Left lobe of liver (tissue), 2 donors: ENCODE data around the gene MTHFR. TPM values are rescaled to one million over a fixed set of nuclear protein-coding genes. Genes with fewer than 3 reads are reported as not detected.

ENCODE experiments used
- ATAC-seq: fragments of 200-7000 bp; cut with Tn5 transposase; one replicate; pipeline ENCODE4 v1.9.1; 2020; ENCODE audit warnings: mild to moderate bottlenecking, moderate library complexity
- DNase-seq: peaks from one replicate; pipeline ENCODE4 v3.0.0-alpha.2; 2020; ENCODE audit warnings: low spot score
- total RNA-seq: library from RNA; stranded (reverse); gene quantifications from one replicate; pipeline ENCODE4 v1.2.1, GENCODE V29; 2021
- donor health status: DM: no; HTN: no; CAD: no; lungs with moderate emphysema.
- donor health status: DM: no; HTN: yes; CAD: no.

MTHFR gene
- total RNA-seq, 1 donor from 2014 or later, result 14.9 TPM

DNA sequence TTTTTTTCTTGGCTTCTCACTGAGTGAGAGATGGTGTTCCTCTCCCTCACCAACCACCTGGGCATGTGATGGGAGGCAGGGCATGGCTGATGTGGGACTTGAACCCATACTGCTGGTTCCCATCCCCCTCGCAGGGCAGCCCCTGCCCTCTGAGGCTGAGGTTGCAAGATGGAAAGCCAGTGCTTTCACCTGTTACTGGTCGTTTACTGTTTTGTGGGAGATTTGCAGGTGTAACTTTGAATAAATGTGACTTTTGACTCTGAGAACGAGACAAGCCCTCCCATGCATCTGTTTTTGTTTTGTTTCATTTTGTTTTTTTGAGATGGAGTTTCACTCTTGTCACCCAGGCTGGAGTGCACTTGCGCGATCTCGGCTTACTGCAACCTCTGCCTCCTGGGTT, 22.2 kb downstream of the MTHFR start:
- no peak for ATAC-seq

DNA sequence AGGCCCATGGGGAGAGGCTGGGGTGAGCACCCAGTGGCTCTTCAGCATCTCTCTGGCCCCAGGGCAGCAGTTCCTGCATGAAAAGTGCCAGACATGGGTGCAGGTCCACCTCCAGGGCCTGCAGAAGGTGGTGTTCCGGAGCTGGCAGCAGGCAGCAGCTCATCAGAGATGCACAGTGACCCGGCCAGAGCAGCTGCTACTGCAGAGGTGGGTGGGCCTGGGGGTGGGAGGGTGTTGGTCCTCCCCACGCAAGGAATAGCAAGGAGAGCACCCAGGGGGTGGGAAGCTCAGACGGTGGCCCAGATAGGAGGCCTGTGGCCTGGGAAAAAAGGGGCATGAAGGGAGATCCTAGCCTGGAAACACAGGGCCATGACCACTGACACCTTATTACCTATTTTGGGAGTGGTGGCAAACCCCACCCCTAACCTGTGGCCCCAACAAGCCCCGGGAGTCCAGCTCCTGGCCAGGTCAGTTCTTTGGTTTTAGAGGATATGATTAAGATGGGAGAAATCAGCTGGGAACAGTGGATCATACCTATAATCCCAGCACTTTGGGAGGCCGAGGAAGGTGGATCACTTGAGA, 23.5 kb downstream of the MTHFR start:
- DNase-seq (no peak), ATAC-seq (no peak)

More for the DNA sequence above, 22.2 kb downstream of the MTHFR start:
- DNase-seq, result no peak

DNA sequence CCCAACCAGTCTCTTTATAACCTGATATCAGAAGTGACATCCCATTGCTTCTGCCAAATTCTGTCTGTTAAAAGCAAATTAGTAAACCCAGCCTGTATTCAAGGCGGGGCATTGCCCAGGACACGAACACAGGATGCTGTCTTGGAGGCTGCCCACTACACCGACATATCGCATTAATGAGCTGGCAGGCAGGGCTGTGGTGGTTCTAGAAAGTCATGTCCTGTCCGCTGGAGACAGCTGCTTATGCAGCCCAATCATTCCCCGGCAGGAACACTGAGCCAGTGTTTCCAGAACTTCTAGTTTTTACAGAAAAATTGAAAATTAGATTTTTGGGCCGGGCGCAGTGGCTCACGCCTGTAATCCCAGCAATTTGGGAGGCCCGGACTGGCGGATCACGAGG, 24.5 kb downstream of the MTHFR start:
- ATAC-seq (no peak), DNase-seq (no peak)

DNA sequence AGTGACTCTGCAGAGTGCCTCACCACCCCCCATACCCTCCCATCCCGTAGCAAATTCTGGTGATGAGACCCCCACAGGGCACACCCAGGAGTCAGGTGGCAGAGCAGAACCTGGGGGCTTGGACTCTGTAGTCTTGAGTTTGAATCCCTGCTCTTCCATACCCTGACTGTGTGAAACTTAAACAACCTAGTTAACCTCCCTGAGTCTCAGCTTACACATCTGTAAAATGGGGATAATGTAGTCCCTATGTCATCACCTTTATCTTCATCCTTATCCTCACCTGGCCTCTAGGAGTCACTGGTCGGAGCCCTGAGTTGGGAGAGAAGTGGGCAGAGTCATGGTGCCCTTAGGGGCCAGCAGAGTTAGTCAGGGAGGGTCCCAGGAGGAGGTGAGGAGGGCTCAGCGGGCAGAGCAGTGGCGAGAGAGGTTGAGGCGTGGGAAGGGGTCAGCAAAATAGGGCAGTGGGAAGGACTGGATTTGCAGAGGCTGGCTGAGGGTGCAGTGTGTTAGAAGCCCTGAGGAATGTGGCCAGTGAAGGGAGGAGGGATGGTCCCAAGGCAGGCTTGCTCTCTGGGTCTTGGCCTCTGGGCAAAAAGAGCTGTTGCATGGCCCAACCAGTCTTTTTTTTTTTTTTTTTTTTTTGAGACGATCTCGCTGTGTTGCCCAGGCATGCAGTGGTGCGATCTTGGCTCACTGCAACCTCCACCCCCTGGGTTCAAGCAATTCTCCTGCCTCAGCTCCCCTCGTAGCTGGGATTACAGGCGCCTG, 25.2 kb downstream of the MTHFR start:
- DNase-seq (no peak), ATAC-seq (no peak)

DNA sequence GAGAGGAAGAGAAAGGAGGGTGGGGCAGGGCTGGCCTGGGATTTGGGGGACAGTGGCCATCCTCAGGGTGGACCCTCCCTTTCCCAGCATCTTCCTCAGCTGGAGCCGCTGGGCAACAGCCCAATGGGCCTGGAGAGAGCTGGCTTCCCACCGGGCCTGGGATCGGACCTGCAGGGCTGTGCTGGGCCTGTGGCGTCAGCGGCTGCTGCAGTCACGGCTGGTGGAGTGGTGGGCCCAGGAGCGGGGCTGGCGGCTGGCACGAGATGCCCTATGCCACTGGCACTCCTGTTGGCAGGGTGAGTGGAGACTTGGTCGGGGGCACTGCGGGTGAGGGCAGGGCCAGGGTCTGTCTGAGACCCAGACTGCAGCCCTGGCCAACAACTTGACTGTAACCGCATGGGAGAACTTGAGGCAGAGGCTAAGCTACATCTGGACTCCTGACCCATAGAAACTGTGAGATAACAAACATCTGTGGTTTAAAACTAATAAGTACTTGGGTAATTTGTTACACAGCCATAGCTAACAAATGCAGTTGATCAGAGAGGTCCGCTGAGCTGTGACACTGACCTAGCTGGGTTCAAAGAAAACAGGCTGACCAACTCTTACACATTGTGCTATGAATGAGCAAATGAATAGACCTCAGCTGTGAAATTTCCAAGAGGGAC, 25.9 kb downstream of the MTHFR start:
- DNase-seq (no peak), ATAC-seq (no peak)

DNA sequence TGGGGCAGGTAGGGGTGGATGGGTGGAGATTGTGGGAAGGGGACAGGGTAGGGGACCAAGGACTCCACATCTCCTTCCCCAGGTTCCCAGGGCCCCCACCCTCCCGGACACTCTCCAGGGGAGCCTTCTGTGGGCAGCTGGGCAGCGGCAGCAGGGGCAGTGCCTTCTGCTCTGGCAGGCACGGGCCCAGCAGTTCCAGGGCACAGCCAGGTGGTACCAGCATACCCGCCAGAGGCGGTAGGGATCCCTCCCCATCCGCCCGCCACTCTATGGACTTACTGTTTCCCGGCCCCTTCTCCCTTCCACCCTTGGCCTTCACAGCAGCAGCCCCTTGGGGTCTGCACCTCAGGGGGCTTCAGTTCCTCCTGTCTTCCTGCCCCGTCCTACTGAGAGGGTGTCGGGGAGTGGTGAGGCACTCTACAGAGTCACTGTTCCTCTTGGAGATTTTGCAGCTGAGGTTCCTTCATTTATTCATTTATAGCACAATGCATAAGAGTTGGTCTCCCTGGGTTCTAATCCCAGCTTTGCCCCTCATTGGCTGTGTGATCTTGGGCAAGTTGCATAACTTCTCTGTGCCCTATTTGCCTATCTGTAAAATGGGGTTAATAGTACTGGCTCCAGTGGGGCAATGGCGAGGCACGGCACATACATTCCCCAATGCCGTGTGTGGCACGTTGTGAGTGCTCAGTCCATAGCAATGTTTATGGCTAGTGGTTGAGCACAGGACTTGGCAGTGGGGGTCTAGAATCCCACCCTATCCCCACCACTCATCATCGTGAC, 26.7 kb downstream of the MTHFR start:
- no peak for ATAC-seq
- no peak for DNase-seq

DNA sequence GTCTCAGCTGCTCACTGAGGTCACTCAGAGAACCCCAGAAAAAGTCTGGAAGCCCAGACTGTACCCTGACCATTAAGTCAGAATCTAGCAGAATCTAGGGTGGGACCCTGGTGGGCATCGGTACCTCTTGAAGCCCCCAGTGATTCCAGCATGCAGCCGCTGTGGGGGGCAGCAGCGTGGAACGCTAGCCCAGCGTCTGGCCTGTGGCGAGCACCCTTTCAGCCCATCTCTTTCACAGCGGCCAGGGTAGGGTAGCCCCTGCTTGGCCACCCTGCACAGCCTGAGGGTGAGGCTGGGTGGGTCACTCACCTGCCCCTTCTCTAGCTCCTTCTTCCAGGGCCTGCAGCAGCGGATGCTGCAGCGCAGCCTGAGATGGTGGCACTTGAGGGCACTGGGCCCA, 27.4 kb downstream of the MTHFR start:
- ATAC-seq (no peak), DNase-seq (no peak)

DNA sequence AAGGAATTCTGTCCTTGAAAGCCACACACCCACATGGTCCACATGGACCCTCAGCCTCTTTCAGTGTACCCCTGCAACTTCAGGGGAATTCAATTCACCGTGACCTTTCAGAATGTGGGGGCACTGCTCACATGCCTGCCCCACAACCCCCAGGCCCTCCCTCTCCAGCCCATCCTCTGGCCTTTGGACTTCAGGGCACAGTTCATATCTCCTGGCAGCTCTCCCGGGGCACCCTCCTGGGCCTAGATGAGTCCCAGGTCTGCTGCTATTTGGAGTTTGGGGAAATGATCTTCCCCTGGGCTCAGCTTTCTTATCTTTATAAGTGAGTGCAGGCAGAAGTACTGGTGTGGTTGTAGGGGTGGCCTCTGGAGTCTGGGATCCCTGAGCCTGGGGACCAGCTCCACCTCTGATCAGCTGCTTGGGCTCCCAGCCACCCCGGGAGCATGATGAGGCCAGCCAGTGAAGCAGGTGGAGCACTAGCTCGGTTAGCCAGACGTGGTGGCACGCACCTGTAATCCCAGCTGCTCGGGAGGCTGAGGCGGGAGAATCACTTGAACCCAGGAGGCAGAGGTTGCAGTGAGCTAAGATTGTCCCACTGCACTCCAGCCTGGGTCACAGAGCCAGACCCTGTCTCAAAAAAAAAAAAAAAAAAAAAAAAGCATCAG, 28.0 kb downstream of the MTHFR start:
- peak; percentile 92 for ATAC-seq
- peak; percentile 82 for DNase-seq

DNA sequence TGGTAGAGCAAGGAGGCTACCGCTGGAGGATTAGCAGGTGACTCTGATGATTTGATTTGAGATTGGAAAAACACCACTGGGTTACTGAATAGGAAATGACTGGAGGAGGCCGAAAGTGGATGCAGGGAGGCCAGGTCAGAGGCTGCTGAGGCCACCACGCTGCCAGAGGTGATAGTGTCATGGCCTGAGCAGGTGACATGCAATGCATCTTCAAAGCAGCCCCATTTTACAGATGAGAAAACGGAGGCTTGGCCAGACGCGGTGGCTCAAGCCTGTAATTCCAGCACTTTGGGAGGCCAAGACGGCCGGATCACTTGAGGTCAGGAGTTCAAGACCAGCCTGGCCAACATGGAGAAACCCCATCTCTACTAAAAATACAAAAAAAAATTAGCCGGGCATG, 31.0 kb downstream of the MTHFR start:
- ATAC-seq (no peak), DNase-seq (no peak)

DNA sequence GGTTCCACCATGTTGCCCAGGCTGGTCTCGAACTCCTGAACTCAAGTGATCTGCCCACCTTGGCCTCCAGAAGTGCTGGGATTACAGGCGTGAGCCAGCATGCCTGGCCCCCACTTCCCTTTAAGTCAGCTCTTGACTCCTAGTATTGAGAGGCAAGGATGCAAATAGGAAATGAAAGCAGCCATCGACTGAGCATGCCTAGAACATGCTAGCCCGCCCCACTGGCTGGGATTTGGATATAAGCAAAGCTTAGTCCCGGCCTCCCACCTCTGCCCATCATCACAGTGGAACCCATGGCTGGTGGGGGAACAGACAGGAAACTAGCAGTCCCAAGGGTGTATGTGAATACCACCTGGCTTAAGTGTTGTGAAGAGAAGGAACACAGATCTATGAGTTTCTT, 33.3 kb downstream of the MTHFR start:
- no peak for DNase-seq
- ATAC-seq, result no peak

DNA sequence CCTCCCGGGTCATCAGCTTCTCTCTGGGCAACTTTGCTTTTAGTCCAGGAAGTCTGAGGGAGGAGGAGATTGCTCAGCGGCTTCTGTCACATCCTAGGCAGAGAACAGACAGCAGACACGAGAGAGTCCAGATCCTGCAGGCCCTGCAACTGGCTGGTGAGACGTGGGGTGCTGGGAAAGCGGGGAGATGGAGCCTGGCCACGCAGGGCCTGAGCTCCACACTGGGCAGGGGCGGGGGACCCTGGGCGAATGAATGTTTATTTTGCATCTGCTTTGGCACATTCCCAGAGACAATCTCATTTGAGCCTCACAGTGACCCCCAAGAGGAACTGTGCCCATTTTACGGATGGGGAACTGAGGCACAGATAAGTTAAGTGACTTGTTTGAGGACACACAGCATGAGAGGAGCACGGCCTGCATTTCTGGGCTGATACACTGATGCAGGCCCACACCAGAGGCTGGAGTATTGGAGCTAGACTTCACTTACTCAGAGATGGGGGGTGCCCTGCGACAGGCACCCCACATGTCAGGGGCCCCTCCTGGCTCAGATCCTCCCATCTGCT, 34.2 kb downstream of the MTHFR start:
- ATAC-seq (no peak), DNase-seq (no peak)

DNA sequence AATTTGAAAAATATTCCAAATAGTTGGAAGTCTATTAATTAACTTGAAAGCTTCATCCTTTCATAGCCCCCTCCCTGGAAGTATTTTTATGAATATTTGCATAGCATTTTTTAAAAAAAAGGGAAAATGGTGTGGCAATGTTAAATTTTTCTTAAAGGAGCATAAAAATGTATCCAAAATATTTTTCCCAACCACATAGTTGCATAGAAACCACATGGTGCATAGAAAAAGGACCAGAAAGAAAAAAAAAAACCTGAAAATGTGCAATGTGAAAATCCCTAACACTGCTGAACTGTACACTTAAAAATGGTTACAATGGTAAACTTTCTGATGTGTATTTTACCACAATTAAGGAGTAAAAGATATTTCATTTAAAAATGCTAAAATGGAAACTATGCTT, 35.8 kb downstream of the MTHFR start:
- DNase-seq (no peak), ATAC-seq (no peak)

DNA sequence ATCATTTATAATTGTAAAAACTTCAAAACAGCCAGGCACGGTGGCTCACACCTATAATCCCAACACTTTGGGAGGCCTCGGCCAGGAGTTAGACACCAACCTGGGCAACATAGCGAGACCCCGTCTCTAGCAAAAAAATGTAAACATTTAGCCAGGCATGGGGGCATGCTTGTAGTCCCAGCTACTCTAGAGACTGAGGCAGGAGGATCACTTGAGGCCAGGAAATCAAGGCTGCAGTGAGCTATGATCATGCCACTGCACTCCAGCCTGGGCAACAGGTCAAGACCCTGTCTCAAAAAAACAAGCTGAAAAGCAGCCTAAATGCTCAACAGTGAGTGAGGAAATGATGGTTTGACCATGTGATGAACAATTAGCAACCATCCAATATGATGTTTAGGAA, 36.5 kb downstream of the MTHFR start:
- ATAC-seq (no peak), DNase-seq (no peak)

DNA sequence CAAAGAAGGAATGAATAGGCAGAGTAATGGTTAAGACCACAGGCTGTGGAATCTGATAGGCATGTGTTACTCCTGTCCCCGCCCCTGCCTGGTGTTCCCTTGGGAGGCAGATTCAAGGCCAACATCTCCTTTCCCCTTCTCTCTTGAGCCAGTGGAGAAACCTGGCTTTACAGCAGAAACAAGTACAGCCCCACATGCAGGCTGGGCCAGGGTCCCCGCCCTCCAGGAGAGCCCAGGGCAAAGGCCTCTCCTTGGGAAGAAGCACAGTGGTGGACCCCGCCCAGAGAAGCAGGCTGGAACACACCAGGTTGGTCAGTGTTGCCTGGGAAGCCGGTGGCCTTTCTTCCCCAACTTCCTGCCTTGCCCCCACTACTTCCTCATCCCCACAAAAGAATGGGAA, 36.9 kb downstream of the MTHFR start:
- no peak for ATAC-seq
- DNase-seq, result no peak

DNA sequence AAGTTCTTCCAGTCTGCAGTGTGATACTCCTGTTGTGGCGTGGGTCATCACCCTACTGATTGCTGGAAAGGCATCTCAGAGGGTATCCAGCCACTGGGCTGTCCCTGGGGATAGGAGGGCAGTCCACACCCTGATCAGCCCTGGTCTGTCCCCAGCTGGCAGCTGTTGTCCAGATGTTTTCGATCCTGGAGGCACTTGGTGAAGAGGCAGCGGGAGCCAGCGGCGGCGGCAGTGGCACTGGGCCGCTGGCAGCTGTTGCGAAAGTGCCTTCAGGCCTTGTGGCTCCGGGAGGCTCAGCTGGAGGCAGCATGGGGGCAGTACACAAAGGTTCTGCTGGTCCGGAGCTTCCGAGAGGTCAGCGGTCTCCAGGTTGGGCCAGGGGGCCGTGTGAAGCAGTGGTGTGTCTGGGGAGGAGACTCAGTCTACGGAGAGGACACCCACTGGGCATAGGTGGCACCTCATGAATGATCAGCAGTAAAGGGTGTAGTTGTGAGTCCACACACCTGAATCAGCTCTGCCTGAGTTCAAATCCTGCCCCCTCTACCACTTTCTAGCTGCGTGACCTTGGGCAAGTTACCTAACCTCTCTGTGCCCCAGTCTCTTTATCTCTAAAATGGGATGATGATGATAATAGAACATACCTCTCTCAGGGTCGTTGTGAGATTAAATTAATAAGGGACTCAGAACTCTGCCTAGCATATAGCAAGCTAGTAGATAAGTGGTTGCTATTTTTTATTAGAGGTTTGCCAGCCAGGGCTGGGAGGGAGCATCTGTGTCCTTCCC, 37.7 kb downstream of the MTHFR start:
- DNase-seq (no peak), ATAC-seq (no peak)

DNA sequence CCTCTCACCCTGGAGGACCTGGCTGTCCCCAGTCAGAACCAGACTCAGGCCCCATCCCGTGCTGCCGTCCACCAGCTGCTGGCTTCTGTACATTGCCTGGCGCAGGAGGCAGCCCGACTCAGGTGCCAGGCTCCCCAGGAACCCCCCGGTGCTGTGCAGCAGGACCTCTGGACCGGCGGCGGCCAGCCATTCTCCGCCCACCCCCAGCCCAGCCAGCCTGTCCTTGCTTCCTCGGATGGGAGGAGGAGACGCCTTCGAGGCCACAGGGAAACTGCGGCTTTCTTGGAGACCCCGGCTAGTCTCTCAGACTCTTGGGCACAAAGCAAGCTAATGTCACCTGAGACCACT, 39.4 kb downstream of the MTHFR start:
- no peak for ATAC-seq
- no peak for DNase-seq

DNA sequence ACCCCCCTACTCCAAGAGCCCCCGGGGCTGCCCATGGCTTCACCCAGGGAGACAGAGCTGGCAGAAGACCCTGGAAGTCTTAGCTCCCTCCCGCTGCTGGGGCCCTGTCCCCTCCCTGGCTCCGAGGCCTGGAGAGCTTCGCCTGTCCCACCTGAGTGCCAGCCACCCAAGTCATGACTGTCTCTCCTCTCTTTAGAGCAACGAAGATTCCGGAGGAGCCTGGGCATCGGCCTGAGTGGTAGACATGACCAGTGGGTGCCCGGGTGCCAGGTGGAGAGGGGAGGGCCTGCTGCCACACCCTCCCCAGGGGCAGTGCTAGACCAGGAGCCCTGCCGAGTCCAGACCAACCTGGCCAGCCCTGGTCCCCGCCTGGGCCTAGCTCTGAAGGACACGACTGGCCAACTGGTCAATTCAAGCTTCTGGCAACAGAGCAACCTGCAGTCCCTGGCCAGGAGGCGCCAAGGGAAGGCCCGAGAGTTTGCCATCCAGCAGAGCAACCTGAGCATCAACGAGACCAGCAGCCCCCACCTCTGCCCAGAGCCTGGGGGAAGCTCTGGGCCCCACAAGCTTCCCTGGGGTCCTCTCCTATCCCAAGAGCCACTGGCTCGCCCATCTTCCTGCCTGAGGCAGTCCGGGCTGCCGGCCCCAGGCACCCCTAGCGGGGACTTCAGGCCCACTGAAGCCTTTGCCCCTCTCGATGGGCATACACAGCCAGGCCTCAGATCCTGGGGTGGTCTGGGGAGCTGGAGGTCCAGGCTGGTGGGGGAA, 39.9 kb downstream of the MTHFR start:
- DNase-seq (no peak), ATAC-seq (no peak)

DNA sequence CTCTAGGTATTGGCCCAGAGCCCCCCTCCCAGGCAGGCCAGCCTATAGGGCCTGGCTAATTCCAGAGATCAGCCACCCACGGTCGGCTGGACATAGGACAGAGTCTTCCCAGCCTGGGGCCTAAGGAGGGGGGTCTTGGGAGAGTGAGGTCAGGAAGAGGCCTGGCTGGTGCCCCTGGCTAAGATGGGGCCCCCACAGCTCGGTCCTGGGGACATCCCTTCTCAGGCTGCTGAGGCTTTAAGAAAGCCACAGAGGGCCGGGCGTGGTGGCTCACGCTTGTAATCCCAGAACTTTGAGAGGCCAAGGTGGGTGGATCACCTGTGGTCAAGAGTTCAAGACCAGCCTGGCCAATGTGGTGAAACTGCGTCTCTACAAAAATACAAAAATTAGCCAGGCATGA, 41.2 kb downstream of the MTHFR start:
- DNase-seq, result no peak
- no peak for ATAC-seq

DNA sequence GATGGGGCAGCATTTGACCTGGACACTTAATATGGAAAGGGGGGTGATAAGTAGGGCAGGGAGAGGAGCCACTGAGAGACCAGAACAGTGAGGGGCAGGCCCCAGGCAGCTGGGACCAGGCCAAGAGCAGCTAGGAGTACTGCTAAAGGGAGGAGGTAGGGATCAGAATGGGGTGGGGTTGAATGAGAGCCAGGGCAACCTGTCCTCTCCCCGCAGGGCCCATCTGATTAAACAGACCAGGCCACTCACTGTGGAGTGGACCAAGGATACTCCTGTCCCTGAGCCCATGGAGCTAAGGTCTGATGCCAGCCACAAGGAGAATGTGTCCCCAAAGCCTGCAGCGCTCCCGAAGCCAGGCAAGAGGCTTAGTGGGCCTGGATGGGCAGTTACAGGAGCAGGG, 41.6 kb downstream of the MTHFR start:
- no peak for ATAC-seq
- no peak for DNase-seq
